Vagina (tissue), 2 donors: ENCODE measurements around the gene LDB1.

Experiments
- CTCF ChIP-seq, 3 experiments: fragments of 450-650 bp in 2 of 3; fragments of 200-600 bp in 1 of 3; sonication (generic) in 1 of 3; IDR thresholded peaks; one replicate each; pipeline ENCODE4 v1.5.1; 2017 to 2019; ENCODE audit warnings: antibody characterized with exemption in 3 of 3, mild to moderate bottlenecking in 2 of 3, moderate library complexity in 2 of 3
- POLR2A ChIP-seq, 2 donors: fragments of 450-650 bp; IDR thresholded peaks; one replicate each; pipeline ENCODE4 v1.6.1; 2017; ENCODE audit warnings: antibody characterized with exemption in 2 of 2, mild to moderate bottlenecking in 2 of 2, moderate library complexity in 2 of 2
- POLR2AphosphoS5 ChIP-seq, 2 donors: sonication (generic); formaldehyde crosslinking; IDR thresholded peaks; one replicate each; pipeline ENCODE4 v1.9.0; 2017; ENCODE audit warnings: antibody characterized with exemption in 2 of 2, mild to moderate bottlenecking in 2 of 2, low read depth in 1 of 2; ENCODE audit not compliant: insufficient read depth in 1 of 2

GRCh38 chr10:102153093-102153620 is 33.0 kb upstream of the LDB1 start:
- TF ChIP-seq CTCF (IDR thresholded peaks at IDR 0.05) (no peak), POLR2A (IDR thresholded peaks at IDR 0.05) (no peak), POLR2AphosphoS5 (IDR thresholded peaks at IDR 0.05; ENCODE audit: insufficient read depth in 1 of 2, low read depth in 1 of 2) (no peak)
